ENCODE data around the gene PIF1.

GRCh38 chr15:64836023-64836536 is 10.6 kb upstream of the PIF1 start:
- TF ChIP-seq CTCF (IDR thresholded peaks at IDR 0.05; ENCODE audit: poor library complexity, severe bottlenecking): no peak
- TF ChIP-seq EZH2 (IDR thresholded peaks at IDR 0.05; ENCODE audit: borderline replicate concordance, insufficient read depth, low read length, poor library complexity, severe bottlenecking): no peak
- no peak for TF ChIP-seq POLR2AphosphoS5 (IDR thresholded peaks at IDR 0.05)
- TF ChIP-seq TAF1 (IDR thresholded peaks at IDR 0.05; ENCODE audit: low read depth): no peak
- TF ChIP-seq MXI1 (conservative IDR thresholded peaks at IDR 0.05; ENCODE audit: poor library complexity, severe bottlenecking): no peak

All from neural cell (in vitro differentiated cells).